Measurements from ENCODE around the gene PTP4A2.

- TF ChIP-seq, protein P1, sequence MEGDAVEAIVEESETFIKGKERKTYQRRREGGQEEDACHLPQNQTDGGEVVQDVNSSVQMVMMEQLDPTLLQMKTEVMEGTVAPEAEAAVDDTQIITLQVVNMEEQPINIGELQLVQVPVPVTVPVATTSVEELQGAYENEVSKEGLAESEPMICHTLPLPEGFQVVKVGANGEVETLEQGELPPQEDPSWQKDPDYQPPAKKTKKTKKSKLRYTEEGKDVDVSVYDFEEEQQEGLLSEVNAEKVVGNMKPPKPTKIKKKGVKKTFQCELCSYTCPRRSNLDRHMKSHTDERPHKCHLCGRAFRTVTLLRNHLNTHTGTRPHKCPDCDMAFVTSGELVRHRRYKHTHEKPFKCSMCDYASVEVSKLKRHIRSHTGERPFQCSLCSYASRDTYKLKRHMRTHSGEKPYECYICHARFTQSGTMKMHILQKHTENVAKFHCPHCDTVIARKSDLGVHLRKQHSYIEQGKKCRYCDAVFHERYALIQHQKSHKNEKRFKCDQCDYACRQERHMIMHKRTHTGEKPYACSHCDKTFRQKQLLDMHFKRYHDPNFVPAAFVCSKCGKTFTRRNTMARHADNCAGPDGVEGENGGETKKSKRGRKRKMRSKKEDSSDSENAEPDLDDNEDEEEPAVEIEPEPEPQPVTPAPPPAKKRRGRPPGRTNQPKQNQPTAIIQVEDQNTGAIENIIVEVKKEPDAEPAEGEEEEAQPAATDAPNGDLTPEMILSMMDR (IDR thresholded peaks at IDR 0.05) = no peak
- no peak for TF ChIP-seq ZFX (IDR thresholded peaks at IDR 0.05; ENCODE audit: borderline replicate concordance)
Measured at GRCh38 chr1:31981456-31981839, 43.3 kb upstream of the PTP4A2 start.

Measured in 22Rv1 (cell line).